Measurements from ENCODE around the gene JAKMIP3.

DNA sequence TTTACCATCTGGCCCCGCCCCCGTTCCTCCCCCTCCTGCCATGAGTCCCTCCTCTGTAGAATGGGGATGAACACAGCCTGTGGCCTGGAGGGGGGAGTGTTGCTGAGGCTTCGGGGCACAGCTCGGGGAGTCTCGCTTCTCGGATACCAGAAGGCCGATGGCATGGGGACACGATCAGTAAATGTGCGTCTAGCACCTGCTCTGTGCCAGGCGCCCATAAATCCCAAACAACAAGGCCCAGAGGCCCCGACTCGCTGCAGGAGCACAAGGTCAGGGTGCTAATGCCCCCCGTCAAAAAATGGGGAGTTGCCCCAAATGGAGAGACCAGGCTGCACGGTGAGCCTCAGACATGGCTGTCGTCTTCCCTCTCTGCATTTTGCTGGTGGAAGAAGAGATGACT lies 40.7 kb downstream of the JAKMIP3 start:
- TF ChIP-seq CTCF (IDR thresholded peaks at IDR 0.05) (no peak), EZH2 (IDR thresholded peaks at IDR 0.05; ENCODE audit: borderline replicate concordance, insufficient read depth, low read depth, low read length, poor library complexity, severe bottlenecking) (no peak)
